ENCODE measurements around the gene GOSR1.

Gene GOSR1

GRCh38 chr17:30576326-30576861 is 99.2 kb downstream of the GOSR1 start:
- no peak overlapping the region for H3K4me3 ChIP-seq (ENCODE audit: low read depth in 1 of 2, low read length in 1 of 2)
- no peaks in the 10 kb centered on the region for H3K4me1 ChIP-seq (ENCODE audit: control insufficient read depth in 1 of 2, insufficient read depth in 1 of 2, low read depth in 1 of 2, low read length in 1 of 2)
- TF ChIP-seq CTCF (IDR thresholded peaks at IDR 0.05), result no peak
- no peaks in the 10 kb centered on the region for H3K9me3 ChIP-seq
- H3K36me3 ChIP-seq, result no peaks in the 10 kb centered on the region
- H3K27ac ChIP-seq, result no peak overlapping the region
- H3K27me3 ChIP-seq, result no peaks in the 10 kb centered on the region

Measured in neutrophil (primary cell).